Measurements from ENCODE around the gene TSACC. TPM values are rescaled to one million over a fixed set of nuclear protein-coding genes. Genes with fewer than 3 reads are reported as not detected.

TSACC gene
- total and polyA plus RNA-seq, 9 of the 15 experiments (the other 6 are each of a cell fraction or from before 2014, with no cell fraction given): 0.45 to 7.4 (median 2.6) TPM

DNA sequence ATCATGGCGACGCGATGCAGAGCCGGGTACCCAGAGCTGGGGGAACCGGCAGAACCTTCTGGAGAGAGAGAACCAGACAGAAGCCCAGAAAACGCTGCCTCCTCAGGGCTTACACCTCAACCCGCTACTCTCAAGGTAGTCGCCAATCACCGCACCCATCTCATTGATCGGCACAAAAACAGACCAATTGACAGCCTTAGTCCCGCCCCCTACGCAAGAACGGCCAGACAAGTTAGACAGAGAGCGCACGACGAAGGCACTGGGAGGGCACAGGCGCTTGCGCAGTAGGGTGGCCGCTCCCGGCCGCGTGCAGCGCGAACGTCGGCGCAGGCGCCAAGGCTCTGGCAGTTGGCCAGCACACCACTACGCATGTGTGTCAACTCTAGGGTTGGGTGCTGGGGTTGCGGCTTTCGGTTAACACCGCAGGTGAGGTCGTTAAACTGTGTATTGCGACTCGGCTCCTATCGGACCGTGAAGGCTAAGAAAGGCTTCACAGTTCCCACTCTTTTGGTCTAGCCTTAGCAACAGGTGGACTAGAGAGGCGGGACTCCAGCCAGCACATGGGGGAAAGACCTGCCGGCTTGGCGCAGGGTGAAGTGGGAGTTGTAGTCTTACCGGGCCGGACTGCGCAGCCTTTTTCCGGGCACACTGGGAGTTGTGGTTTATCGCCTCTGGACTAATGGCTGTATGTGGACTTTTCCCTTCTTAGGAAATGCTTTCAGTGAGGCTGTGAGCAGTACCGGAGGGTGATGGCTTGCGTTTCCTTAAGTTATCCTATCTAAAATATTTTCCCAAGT, at the start of gene TSACC, which contains the start of gene CCT3 (continued):
- TF ChIP-seq, protein P1, sequence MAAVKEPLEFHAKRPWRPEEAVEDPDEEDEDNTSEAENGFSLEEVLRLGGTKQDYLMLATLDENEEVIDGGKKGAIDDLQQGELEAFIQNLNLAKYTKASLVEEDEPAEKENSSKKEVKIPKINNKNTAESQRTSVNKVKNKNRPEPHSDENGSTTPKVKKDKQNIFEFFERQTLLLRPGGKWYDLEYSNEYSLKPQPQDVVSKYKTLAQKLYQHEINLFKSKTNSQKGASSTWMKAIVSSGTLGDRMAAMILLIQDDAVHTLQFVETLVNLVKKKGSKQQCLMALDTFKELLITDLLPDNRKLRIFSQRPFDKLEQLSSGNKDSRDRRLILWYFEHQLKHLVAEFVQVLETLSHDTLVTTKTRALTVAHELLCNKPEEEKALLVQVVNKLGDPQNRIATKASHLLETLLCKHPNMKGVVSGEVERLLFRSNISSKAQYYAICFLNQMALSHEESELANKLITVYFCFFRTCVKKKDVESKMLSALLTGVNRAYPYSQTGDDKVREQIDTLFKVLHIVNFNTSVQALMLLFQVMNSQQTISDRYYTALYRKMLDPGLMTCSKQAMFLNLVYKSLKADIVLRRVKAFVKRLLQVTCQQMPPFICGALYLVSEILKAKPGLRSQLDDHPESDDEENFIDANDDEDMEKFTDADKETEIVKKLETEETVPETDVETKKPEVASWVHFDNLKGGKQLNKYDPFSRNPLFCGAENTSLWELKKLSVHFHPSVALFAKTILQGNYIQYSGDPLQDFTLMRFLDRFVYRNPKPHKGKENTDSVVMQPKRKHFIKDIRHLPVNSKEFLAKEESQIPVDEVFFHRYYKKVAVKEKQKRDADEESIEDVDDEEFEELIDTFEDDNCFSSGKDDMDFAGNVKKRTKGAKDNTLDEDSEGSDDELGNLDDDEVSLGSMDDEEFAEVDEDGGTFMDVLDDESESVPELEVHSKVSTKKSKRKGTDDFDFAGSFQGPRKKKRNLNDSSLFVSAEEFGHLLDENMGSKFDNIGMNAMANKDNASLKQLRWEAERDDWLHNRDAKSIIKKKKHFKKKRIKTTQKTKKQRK (IDR thresholded peaks at IDR 0.05; ENCODE audit: borderline replicate concordance, low read depth, low read length): peak; percentile 40; the same call in 1 of the 2 replicates
- peak; percentile 37; the same call in 1 of the 2 replicates for TF ChIP-seq TCF7 (IDR thresholded peaks at IDR 0.05; ENCODE audit: borderline replicate concordance)
- no peak for TF ChIP-seq SIRT6 (IDR thresholded peaks at IDR 0.05; ENCODE audit: low read depth, low read length)
- TF ChIP-seq, protein P2, sequence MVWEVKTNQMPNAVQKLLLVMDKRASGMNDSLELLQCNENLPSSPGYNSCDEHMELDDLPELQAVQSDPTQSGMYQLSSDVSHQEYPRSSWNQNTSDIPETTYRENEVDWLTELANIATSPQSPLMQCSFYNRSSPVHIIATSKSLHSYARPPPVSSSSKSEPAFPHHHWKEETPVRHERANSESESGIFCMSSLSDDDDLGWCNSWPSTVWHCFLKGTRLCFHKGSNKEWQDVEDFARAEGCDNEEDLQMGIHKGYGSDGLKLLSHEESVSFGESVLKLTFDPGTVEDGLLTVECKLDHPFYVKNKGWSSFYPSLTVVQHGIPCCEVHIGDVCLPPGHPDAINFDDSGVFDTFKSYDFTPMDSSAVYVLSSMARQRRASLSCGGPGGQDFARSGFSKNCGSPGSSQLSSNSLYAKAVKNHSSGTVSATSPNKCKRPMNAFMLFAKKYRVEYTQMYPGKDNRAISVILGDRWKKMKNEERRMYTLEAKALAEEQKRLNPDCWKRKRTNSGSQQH (CRISPR knock-in tag; IDR thresholded peaks at IDR 0.05): no peak
- TF ChIP-seq ZC3H8 (IDR thresholded peaks at IDR 0.05): no peak
- no peak for TF ChIP-seq COPS2 (conservative IDR thresholded peaks at IDR 0.05)
- TF ChIP-seq, protein P3, sequence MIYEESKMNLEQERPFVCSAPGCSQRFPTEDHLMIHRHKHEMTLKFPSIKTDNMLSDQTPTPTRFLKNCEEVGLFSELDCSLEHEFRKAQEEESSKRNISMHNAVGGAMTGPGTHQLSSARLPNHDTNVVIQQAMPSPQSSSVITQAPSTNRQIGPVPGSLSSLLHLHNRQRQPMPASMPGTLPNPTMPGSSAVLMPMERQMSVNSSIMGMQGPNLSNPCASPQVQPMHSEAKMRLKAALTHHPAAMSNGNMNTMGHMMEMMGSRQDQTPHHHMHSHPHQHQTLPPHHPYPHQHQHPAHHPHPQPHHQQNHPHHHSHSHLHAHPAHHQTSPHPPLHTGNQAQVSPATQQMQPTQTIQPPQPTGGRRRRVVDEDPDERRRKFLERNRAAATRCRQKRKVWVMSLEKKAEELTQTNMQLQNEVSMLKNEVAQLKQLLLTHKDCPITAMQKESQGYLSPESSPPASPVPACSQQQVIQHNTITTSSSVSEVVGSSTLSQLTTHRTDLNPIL (CRISPR knock-in tag; IDR thresholded peaks at IDR 0.05): no peak
- TF ChIP-seq, protein P4, sequence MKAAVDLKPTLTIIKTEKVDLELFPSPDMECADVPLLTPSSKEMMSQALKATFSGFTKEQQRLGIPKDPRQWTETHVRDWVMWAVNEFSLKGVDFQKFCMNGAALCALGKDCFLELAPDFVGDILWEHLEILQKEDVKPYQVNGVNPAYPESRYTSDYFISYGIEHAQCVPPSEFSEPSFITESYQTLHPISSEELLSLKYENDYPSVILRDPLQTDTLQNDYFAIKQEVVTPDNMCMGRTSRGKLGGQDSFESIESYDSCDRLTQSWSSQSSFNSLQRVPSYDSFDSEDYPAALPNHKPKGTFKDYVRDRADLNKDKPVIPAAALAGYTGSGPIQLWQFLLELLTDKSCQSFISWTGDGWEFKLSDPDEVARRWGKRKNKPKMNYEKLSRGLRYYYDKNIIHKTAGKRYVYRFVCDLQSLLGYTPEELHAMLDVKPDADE (conservative IDR thresholded peaks at IDR 0.05; ENCODE audit: control insufficient read depth, low read depth, low read length): peak; percentile 99
- no peak for TF ChIP-seq PPARD (CRISPR knock-in tag; IDR thresholded peaks at IDR 0.05)
- no peak for TF ChIP-seq ZNF589 (CRISPR knock-in tag; IDR thresholded peaks at IDR 0.05; ENCODE audit: low read depth)
- TF ChIP-seq, protein P5, sequence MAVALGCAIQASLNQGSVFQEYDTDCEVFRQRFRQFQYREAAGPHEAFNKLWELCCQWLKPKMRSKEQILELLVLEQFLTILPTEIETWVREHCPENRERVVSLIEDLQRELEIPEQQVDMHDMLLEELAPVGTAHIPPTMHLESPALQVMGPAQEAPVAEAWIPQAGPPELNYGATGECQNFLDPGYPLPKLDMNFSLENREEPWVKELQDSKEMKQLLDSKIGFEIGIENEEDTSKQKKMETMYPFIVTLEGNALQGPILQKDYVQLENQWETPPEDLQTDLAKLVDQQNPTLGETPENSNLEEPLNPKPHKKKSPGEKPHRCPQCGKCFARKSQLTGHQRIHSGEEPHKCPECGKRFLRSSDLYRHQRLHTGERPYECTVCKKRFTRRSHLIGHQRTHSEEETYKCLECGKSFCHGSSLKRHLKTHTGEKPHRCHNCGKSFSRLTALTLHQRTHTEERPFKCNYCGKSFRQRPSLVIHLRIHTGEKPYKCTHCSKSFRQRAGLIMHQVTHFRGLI (CRISPR knock-in tag; IDR thresholded peaks at IDR 0.05): no peak
- no peak for TF ChIP-seq NR3C1 (CRISPR knock-in tag; IDR thresholded peaks at IDR 0.05)
- no peak for TF ChIP-seq CBX2 (IDR thresholded peaks at IDR 0.05; ENCODE audit: insufficient read depth, low read length, poor library complexity, severe bottlenecking)
- TF ChIP-seq, protein P6, sequence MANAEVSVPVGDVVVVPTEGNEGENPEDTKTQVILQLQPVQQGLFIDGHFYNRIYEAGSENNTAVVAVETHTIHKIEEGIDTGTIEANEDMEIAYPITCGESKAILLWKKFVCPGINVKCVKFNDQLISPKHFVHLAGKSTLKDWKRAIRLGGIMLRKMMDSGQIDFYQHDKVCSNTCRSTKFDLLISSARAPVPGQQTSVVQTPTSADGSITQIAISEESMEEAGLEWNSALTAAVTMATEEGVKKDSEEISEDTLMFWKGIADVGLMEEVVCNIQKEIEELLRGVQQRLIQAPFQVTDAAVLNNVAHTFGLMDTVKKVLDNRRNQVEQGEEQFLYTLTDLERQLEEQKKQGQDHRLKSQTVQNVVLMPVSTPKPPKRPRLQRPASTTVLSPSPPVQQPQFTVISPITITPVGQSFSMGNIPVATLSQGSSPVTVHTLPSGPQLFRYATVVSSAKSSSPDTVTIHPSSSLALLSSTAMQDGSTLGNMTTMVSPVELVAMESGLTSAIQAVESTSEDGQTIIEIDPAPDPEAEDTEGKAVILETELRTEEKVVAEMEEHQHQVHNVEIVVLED (CRISPR knock-in tag; IDR thresholded peaks at IDR 0.05): peak; percentile 90

All from K562 (cell line).